ENCODE measurements around the gene CYP27A1.
"Not testable (repeated sequence)": the region's sequence is repeated elsewhere in the genome, so short reads cannot be mapped to it uniquely, and the experiment has no call there.

The CYP27A1 gene

GRCh38 chr2:218756599-218757377 lies 25.2 kb upstream of the CYP27A1 start:
- Histone ChIP-seq H3K9me3 (ENCODE audit: insufficient read depth, low read length) (no peaks in the 10 kb centered on the region), H3K9ac (ENCODE audit: low read length) (no peak overlapping the region), H3K4me2 (ENCODE audit: low read depth, low read length, poor library complexity, severe bottlenecking) (no peak overlapping the region), H3K79me2 (ENCODE audit: insufficient read depth, low read length) (no peaks in the 10 kb centered on the region), H3K9me2 (replicated peaks; ENCODE audit: insufficient read depth, low read length) (no peaks in the 10 kb centered on the region), H3F3A (ENCODE audit: insufficient read depth) (no peaks in the 10 kb centered on the region), H2AFZ (ENCODE audit: low read depth, low read length, severe bottlenecking) (no peak overlapping the region), H3K27me3 (ENCODE audit: low read length) (no peaks in the 10 kb centered on the region), H3K4me3 (ENCODE audit: insufficient read depth, low read length, poor library complexity, severe bottlenecking) (no peak overlapping the region), H4K20me1 (ENCODE audit: low read depth, low read length) (no peaks in the 10 kb centered on the region; the same call in 1 of the 2 replicates), H3K27ac (ENCODE audit: low read depth, low read length) (no peak overlapping the region), H3K36me3 (ENCODE audit: low read length) (peaks cover 6% of the 10 kb centered on the region; the same call in 1 of the 2 replicates)
- TF ChIP-seq CTCF (IDR thresholded peaks at IDR 0.05; ENCODE audit: insufficient read depth, low read length, poor library complexity, severe bottlenecking): no peak

- H3K9ac ChIP-seq (ENCODE audit: low read length): no peak overlapping the region
- H3K4me3 ChIP-seq (ENCODE audit: insufficient read depth, low read length, poor library complexity, severe bottlenecking): no peak overlapping the region
- H3K27me3 ChIP-seq (ENCODE audit: low read length): no peaks in the 10 kb centered on the region
- H2AFZ ChIP-seq (ENCODE audit: low read depth, low read length, severe bottlenecking): no peak overlapping the region
- no peaks in the 10 kb centered on the region for H3K9me3 ChIP-seq (ENCODE audit: insufficient read depth, low read length)
- H3K9me2 ChIP-seq (replicated peaks; ENCODE audit: insufficient read depth, low read length): no peaks in the 10 kb centered on the region
- no peaks in the 10 kb centered on the region for H3K79me2 ChIP-seq (ENCODE audit: insufficient read depth, low read length)
- H3K36me3 ChIP-seq (ENCODE audit: low read length): no peaks in the 10 kb centered on the region
- H3K4me2 ChIP-seq (ENCODE audit: low read depth, low read length, poor library complexity, severe bottlenecking): no peak overlapping the region
- no peaks in the 10 kb centered on the region for H3F3A ChIP-seq (ENCODE audit: insufficient read depth)
- no peak overlapping the region for H3K27ac ChIP-seq (ENCODE audit: low read depth, low read length)
- H4K20me1 ChIP-seq (ENCODE audit: low read depth, low read length): no peaks in the 10 kb centered on the region; the same call in 1 of the 2 replicates
- TF ChIP-seq CTCF (IDR thresholded peaks at IDR 0.05; ENCODE audit: insufficient read depth, low read length, poor library complexity, severe bottlenecking) (no peak), EZH2phosphoT487 (conservative IDR thresholded peaks at IDR 0.05; ENCODE audit: low read length) (no peak)
Observed at GRCh38 chr2:218761795-218762194, 20.2 kb upstream of the CYP27A1 start.

- H4K20me1 ChIP-seq (ENCODE audit: low read depth, low read length); H3K27me3 ChIP-seq (ENCODE audit: low read length); H3F3A ChIP-seq (ENCODE audit: insufficient read depth); H3K79me2 ChIP-seq (ENCODE audit: insufficient read depth, low read length); H2AFZ ChIP-seq (ENCODE audit: low read depth, low read length, severe bottlenecking); H3K36me3 ChIP-seq (ENCODE audit: low read length); H3K27ac ChIP-seq (ENCODE audit: low read depth, low read length); H3K9ac ChIP-seq (ENCODE audit: low read length); H3K4me3 ChIP-seq (ENCODE audit: insufficient read depth, low read length, poor library complexity, severe bottlenecking); H3K9me2 ChIP-seq (replicated peaks; ENCODE audit: insufficient read depth, low read length); H3K4me2 ChIP-seq (ENCODE audit: low read depth, low read length, poor library complexity, severe bottlenecking); H3K9me3 ChIP-seq (ENCODE audit: insufficient read depth, low read length): not testable (repeated sequence)
Observed at GRCh38 chr2:218772759-218773158, 9.2 kb upstream of the CYP27A1 start.

GRCh38 chr2:218773881-218774280 lies 8.1 kb upstream of the CYP27A1 start:
- H3K4me3 ChIP-seq (ENCODE audit: insufficient read depth, low read length, poor library complexity, severe bottlenecking): no peak overlapping the region
- H3K9ac ChIP-seq (ENCODE audit: low read length): no peak overlapping the region
- H3K27me3 ChIP-seq (ENCODE audit: low read length): no peaks in the 10 kb centered on the region
- H2AFZ ChIP-seq (ENCODE audit: low read depth, low read length, severe bottlenecking): no peak overlapping the region
- H3K4me2 ChIP-seq (ENCODE audit: low read depth, low read length, poor library complexity, severe bottlenecking): no peak overlapping the region
- no peak overlapping the region for H3K27ac ChIP-seq (ENCODE audit: low read depth, low read length)
- H3K9me2 ChIP-seq (replicated peaks; ENCODE audit: insufficient read depth, low read length): no peaks in the 10 kb centered on the region
- no peak for TF ChIP-seq EZH2phosphoT487 (conservative IDR thresholded peaks at IDR 0.05; ENCODE audit: low read length)
- no peak for TF ChIP-seq CTCF (IDR thresholded peaks at IDR 0.05; ENCODE audit: insufficient read depth, low read length, poor library complexity, severe bottlenecking)
- H3K79me2 ChIP-seq (ENCODE audit: insufficient read depth, low read length): no peaks in the 10 kb centered on the region
- H3K9me3 ChIP-seq (ENCODE audit: insufficient read depth, low read length): no peaks in the 10 kb centered on the region; the same call in 1 of the 2 replicates
- H3K36me3 ChIP-seq (ENCODE audit: low read length): no peaks in the 10 kb centered on the region
- no peaks in the 10 kb centered on the region for H3F3A ChIP-seq (ENCODE audit: insufficient read depth)
- H4K20me1 ChIP-seq (ENCODE audit: low read depth, low read length): no peaks in the 10 kb centered on the region
